Bronchial epithelial cell (primary cell): Measurements from ENCODE around the gene KCNN3. TPM values are rescaled to one million over a fixed set of nuclear protein-coding genes. Genes with fewer than 3 reads are reported as not detected.

Experiments
- DNase-seq: peaks from one replicate; pipeline ENCODE4 v3.0.0-alpha.2; 2010; ENCODE audit warnings: low read depth
- FAIRE-seq: peaks from 2 replicates; lab custom pipeline; 2011; peaks lifted over from hg19 to GRCh38; lab: Jason Lieb, UNC
- H3K27me3 ChIP-seq: 2 replicates; pipeline ENCODE4 v1.5.1; 2011; ENCODE audit warnings: low read length; ENCODE audit not compliant: control insufficient read depth, insufficient read depth
- H3K36me3 ChIP-seq: 2 replicates; pipeline ENCODE4 v1.5.1; 2011; ENCODE audit warnings: low read length; ENCODE audit not compliant: control insufficient read depth, insufficient read depth
- H3K4me3 ChIP-seq: 2 replicates; pipeline ENCODE4 v1.5.1; 2011; ENCODE audit warnings: mild to moderate bottlenecking, low read depth, low read length, control low read depth
- total RNA-seq: library from RNA; depleted of rRNA; stranded (reverse); fragments of >200 nt; gene quantifications from 2 replicates; pipeline ENCODE4 v1.2.1, GENCODE V29; 2014
- TF ChIP-seq, protein P1 (sequence below): IDR thresholded peaks from 2 replicates; pipeline ENCODE4 v1.5.1; 2011; ENCODE audit warnings: mild to moderate bottlenecking, moderate library complexity, low read length, control low read depth, inconsistent platforms; ENCODE audit not compliant: insufficient read depth, severe bottlenecking

The KCNN3 gene
- total RNA-seq, 1 donor from 2014 or later = under 0.01 TPM

DNA sequence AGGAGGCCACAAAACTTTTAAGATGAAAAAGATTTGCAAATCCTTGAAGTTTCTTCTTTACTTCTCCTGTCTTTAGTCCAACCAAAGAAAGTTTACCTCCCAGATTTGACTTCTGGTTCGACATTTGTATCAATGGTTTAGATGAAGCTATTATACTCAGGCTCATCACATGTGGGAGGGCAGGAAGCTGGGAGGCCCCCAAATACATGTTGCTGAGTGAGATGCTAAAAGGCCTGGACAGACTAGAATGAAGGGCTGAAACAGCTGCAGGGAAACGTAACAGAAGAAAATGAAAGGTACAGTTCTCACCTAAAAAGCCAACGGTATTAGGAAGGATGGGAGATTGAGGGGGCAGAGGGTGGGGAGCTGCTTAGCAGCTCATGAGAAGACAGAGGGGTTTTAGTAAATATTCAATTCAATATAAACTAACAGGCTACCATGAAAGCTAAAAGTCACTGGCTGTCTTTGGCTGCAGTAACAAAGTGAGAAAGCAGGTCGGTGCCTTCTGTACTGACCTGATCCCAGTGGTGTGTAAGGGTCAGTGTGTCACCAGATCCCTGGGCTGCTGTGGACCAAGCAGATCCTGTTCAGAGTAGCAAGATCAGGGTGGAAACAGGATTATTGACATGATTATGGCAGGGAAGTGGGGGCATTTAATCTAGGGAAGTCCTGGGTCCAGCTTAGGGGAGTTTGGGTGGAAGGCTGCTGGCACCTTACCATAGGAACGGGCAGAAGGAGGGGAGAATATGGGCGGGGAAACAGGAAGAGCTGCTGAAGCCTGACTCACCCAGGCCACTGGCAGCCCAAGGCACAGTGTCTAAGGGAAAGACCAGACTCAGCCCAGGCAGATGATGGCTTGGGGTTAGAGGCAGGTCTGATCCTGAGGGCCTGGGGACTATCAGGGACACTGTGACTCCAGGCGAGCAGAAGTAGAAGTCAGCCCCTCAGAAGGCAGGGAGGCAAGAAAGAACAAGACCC lies 60.4 kb downstream of the KCNN3 start:
- peaks cover 3% of the 10 kb centered on the region for H3K27me3 ChIP-seq
- DNase-seq (peak; percentile 74), FAIRE-seq (peak; percentile 55)
- TF ChIP-seq, protein P1, sequence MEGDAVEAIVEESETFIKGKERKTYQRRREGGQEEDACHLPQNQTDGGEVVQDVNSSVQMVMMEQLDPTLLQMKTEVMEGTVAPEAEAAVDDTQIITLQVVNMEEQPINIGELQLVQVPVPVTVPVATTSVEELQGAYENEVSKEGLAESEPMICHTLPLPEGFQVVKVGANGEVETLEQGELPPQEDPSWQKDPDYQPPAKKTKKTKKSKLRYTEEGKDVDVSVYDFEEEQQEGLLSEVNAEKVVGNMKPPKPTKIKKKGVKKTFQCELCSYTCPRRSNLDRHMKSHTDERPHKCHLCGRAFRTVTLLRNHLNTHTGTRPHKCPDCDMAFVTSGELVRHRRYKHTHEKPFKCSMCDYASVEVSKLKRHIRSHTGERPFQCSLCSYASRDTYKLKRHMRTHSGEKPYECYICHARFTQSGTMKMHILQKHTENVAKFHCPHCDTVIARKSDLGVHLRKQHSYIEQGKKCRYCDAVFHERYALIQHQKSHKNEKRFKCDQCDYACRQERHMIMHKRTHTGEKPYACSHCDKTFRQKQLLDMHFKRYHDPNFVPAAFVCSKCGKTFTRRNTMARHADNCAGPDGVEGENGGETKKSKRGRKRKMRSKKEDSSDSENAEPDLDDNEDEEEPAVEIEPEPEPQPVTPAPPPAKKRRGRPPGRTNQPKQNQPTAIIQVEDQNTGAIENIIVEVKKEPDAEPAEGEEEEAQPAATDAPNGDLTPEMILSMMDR = no peak
- H3K36me3 ChIP-seq = no peaks in the 10 kb centered on the region
- no peak overlapping the region for H3K4me3 ChIP-seq

DNA sequence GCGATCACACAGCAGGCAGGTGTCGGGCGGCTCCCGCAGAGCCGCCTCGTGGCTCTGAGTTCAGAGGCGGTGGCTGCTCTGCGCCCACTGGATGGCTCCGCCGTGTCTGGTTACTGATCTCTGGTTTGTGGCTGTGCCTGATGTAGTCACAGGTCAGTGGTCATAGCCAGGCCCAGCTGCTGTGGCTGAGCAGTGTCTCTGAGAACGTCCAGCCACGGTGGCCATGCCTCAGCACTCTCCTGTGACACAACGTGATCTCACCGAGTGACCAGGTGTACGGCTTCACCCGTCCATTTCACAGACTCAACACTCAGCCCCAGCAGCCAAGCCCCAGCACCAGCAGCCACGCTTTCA lies 61.2 kb downstream of the KCNN3 start:
- FAIRE-seq = no peak
- Histone ChIP-seq H3K27me3 (peaks cover 4% of the 10 kb centered on the region), H3K4me3 (no peak overlapping the region)

DNA sequence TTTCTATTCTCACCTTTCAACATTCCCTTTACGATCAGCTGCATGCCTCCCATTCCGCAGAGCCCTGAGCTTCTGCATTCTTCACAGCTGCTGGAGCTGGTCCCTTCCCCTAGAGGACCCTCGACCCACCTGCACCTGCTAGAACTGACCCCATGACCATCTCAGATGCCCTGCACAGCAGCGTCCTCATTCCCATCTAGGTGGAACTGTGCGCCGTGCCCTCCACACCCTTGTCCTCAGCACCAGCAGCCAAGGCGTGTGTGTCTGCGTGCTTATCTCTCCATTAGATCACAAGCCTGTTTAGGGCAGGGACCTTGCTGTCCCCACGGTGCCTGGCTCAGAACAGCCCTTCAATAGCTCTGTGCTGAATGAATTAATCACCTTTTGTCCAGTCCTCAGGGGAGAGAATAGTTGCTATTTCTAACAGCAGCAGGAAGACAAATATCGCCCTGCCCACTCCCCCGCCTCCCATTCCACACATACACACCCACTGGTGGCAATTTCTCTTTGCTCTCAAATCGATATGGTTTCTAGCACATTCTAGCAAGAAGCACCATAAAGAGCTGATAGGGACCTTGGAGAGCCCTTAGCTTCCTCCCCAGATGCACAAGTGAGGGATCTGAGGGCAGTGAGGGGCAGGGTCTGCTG lies 61.7 kb downstream of the KCNN3 start:
- Histone ChIP-seq H3K4me3 (no peak overlapping the region), H3K36me3 (no peaks in the 10 kb centered on the region), H3K27me3 (peaks cover 7% of the 10 kb centered on the region)
- FAIRE-seq (no peak), DNase-seq (no peak)
- TF ChIP-seq, protein P1 = no peak

More for the DNA sequence above, 61.2 kb downstream of the KCNN3 start:
- DNase-seq = no peak
- TF ChIP-seq, protein P1 = no peak
- no peaks in the 10 kb centered on the region for H3K36me3 ChIP-seq

DNA sequence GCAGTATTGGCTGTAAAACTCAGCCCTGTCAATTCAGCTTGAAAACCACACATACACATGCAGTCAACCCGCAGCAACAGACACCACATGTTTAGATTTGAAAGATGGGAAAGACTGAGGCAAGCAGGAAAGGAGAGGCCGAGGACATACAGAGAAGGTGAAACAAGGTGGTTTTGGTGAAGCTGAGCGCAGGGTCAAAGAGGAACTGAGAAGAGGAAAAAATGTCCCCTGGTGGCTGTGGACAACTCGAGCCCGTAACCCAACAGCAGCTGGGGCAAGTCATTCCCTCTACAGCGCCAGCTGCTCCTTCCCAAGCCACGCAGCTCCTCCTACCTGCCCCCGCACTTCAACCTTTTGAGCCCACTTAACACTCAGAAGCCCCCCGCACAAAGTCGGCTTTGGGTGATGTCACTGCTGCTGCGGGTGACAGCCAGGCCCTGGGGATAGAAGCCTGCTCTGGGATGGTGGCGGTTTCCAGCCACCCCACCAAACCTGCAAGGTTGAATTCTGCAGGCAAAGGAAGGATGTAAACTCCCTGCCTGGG lies 63.0 kb downstream of the KCNN3 start:
- Histone ChIP-seq H3K4me3 (no peak overlapping the region), H3K36me3 (no peaks in the 10 kb centered on the region), H3K27me3 (peaks cover 10% of the 10 kb centered on the region)
- DNase-seq (no peak), FAIRE-seq (no peak)
- TF ChIP-seq, protein P1 = no peak

DNA sequence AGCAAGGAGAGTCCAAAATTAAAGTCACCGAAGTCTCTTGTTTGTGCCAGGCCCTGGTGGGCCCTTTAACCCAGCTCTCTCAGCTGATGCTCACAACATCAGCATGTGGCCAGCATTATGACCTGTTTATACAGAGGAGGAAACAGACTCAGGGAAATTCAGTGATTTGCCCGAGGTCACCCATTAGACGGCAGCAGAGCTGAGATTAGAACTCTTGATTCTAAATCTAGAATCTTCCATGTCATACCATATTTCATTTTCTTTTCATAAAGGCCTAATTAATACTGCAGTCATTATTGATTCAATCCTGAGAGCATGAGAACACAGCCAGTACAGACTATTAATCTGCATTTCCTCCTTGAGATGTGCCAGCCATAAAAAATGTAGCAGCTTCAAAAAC lies 63.7 kb downstream of the KCNN3 start:
- TF ChIP-seq, protein P1 = no peak
- FAIRE-seq (peak; percentile 90), DNase-seq (no peak)
- peaks cover 11% of the 10 kb centered on the region for H3K27me3 ChIP-seq
- H3K36me3 ChIP-seq = no peaks in the 10 kb centered on the region
- no peak overlapping the region for H3K4me3 ChIP-seq
